ENCODE results near the gene CASP8AP2.

DNA sequence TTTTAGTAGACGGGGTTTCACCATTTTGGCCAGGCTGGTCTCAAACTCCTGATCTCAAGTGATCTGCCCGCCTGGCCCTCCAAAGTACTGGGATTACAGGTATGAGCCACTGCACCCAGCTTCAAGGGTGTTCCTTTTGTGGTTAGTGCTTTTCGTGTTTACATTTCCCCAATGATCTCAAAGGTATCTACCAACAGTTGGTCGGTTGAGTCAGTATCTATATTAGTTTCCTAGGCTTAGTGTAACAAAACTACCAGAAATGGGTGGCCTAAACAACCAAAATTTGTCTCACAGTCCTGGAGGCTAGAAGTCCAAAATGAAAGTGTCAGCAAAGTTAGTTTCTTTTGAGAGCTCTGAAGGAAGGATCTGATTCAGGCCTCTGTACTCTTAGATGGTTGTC is 30.1 kb downstream of the CASP8AP2 start:
- TF ChIP-seq, protein P1, sequence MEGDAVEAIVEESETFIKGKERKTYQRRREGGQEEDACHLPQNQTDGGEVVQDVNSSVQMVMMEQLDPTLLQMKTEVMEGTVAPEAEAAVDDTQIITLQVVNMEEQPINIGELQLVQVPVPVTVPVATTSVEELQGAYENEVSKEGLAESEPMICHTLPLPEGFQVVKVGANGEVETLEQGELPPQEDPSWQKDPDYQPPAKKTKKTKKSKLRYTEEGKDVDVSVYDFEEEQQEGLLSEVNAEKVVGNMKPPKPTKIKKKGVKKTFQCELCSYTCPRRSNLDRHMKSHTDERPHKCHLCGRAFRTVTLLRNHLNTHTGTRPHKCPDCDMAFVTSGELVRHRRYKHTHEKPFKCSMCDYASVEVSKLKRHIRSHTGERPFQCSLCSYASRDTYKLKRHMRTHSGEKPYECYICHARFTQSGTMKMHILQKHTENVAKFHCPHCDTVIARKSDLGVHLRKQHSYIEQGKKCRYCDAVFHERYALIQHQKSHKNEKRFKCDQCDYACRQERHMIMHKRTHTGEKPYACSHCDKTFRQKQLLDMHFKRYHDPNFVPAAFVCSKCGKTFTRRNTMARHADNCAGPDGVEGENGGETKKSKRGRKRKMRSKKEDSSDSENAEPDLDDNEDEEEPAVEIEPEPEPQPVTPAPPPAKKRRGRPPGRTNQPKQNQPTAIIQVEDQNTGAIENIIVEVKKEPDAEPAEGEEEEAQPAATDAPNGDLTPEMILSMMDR (conservative IDR thresholded peaks at IDR 0.05; ENCODE audit: low read length): no peak
- TF ChIP-seq EZH2phosphoT487 (IDR thresholded peaks at IDR 0.05; ENCODE audit: borderline replicate concordance): no peak

All from Loucy (cell line).